ENCODE measurements around the gene RAB33B.

DNA sequence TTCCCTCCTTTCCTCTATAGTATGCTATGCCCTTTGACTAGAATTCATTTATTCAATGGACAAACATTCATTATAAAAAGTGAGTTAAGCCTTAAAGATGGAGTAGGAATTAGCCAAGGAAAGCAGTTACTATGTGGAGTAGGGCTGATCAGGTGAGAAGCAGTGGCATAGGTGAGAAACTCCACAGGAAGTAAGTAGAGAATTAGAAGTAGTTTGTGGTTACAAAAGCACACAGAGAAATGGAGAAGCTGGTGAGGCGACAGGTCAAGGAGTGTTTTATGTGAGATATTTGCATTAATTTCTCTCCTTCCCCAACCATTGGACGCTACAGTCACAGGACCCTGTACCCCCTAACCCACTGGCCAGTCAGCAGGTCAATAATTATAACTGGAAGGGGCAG lies 71.5 kb downstream of the RAB33B start:
- TF ChIP-seq, protein P1, sequence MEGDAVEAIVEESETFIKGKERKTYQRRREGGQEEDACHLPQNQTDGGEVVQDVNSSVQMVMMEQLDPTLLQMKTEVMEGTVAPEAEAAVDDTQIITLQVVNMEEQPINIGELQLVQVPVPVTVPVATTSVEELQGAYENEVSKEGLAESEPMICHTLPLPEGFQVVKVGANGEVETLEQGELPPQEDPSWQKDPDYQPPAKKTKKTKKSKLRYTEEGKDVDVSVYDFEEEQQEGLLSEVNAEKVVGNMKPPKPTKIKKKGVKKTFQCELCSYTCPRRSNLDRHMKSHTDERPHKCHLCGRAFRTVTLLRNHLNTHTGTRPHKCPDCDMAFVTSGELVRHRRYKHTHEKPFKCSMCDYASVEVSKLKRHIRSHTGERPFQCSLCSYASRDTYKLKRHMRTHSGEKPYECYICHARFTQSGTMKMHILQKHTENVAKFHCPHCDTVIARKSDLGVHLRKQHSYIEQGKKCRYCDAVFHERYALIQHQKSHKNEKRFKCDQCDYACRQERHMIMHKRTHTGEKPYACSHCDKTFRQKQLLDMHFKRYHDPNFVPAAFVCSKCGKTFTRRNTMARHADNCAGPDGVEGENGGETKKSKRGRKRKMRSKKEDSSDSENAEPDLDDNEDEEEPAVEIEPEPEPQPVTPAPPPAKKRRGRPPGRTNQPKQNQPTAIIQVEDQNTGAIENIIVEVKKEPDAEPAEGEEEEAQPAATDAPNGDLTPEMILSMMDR (conservative IDR thresholded peaks at IDR 0.05; ENCODE audit: low read length): no peak
- no peak for TF ChIP-seq EZH2phosphoT487 (IDR thresholded peaks at IDR 0.05; ENCODE audit: borderline replicate concordance, low read depth, low read length)

Measured in OCI-LY7 (cell line).